Left colon (tissue), 2 donors: ENCODE results near the gene PRR14. TPM values are rescaled to one million over a fixed set of nuclear protein-coding genes. Genes with fewer than 3 reads are reported as not detected.
"Not testable (repeated sequence)": the region's sequence is repeated elsewhere in the genome, so short reads cannot be mapped to it uniquely, and the experiment has no call there.

Experiments
- ATAC-seq: fragments of 200-7000 bp; cut with Tn5 transposase; one replicate; pipeline ENCODE4 v1.9.1; 2020; ENCODE audit warnings: mild to moderate bottlenecking, moderate library complexity
- DNase-seq, 2 donors: peaks; one replicate each; pipeline ENCODE4 v3.0.0-alpha.2; 2020
- intact Hi-C, 2 donors: fragments of 100-400 bp; cut with DNase I in 1 of 2; cut with micrococcal nuclease in 1 of 2; formaldehyde crosslinking; loops; one replicate each; pipeline versions ENCODE4 v1.11.2 to v1.14.0; 2022; cut with DNase I, micrococcal nuclease
- total RNA-seq, 2 donors: library from RNA; stranded (reverse); fragmentation: NEBNext Ultra II Directional; extraction: Animal tissue kit (Norgen Biotek cat#: 25700); gene quantifications; one replicate each; pipeline ENCODE4 v1.2.1, GENCODE V29; 2021
- donor health status: DM: no; HTN: no; CAD: no.
- donor health status: DM: yes; HTN: yes; CAD: no.

Gene PRR14
- total RNA-seq, 2 donors from 2014 or later = 47.6 to 51.0 TPM

GRCh38 chr16:30623536-30624283 is 27.1 kb upstream of the PRR14 start:
- DNase-seq (no peak), ATAC-seq (no peak)
- intact Hi-C loops = no loop called here

- DNase-seq (no peak), ATAC-seq (no peak)
- intact Hi-C loops = loop anchor here in 1 of 2 donors (5.0 kb wide), 1 partner anchor 194 kb away; the partner anchor contains the start of gene DCTPP1
These were observed 24.5 kb upstream of the PRR14 start for GRCh38 chr16:30626236-30626635.

- intact Hi-C loops = loop anchor here in 1 of 2 donors (5.0 kb wide), 1 partner anchor 197 kb away; the partner anchor contains the start of gene DCTPP1
- DNase-seq (peak; percentile 76 to 94), ATAC-seq (peak; percentile 95)
These were observed 21.9 kb upstream of the PRR14 start for GRCh38 chr16:30628628-30629540.

GRCh38 chr16:30632454-30632853 is 18.3 kb upstream of the PRR14 start:
- intact Hi-C loops, DNase-seq, ATAC-seq: not testable (repeated sequence)

- ATAC-seq (no peak), DNase-seq (no peak)
- intact Hi-C loops = no loop called here
These were observed 17.2 kb upstream of the PRR14 start for GRCh38 chr16:30633526-30633925.

GRCh38 chr16:30636599-30636998 is 14.2 kb upstream of the PRR14 start:
- intact Hi-C loops = no loop called here
- ATAC-seq (no peak), DNase-seq (no peak)

GRCh38 chr16:30637139-30637538 is 13.6 kb upstream of the PRR14 start:
- ATAC-seq, intact Hi-C loops, DNase-seq: not testable (repeated sequence)

- DNase-seq (no peak), ATAC-seq (no peak)
- intact Hi-C loops = no loop called here
These were observed 12.8 kb upstream of the PRR14 start for GRCh38 chr16:30637944-30638343.

- DNase-seq (no peak), ATAC-seq (peak; percentile 44)
- intact Hi-C loops = no loop called here
These were observed 9.3 kb upstream of the PRR14 start for GRCh38 chr16:30641378-30641982.

GRCh38 chr16:30644334-30644830 is 6.4 kb upstream of the PRR14 start:
- DNase-seq (no peak), ATAC-seq (no peak)
- intact Hi-C loops = no loop called here

- ATAC-seq (no peak), DNase-seq (no peak)
- intact Hi-C loops = no loop called here
These were observed 5.0 kb upstream of the PRR14 start for GRCh38 chr16:30645727-30646126.

GRCh38 chr16:30647274-30647571 is 3.5 kb upstream of the PRR14 start:
- no peak for ATAC-seq
- intact Hi-C loops = no loop called here
- DNase-seq = no peak

GRCh38 chr16:30649725-30650368 is 913 bp upstream of the PRR14 start:
- ATAC-seq (no peak), DNase-seq (no peak)
- intact Hi-C loops = no loop called here

GRCh38 chr16:30651124-30652004 is 604 bp downstream of the PRR14 start:
- intact Hi-C loops = no loop called here

GRCh38 chr16:30652005-30652296 is 1.2 kb downstream of the PRR14 start:
- intact Hi-C loops = no loop called here
- ATAC-seq (no peak), DNase-seq (no peak)

More at GRCh38 chr16:30651124-30652004, 604 bp downstream of the PRR14 start:
- ATAC-seq = peak; percentile 73
- peak; percentile 62 to 74 for DNase-seq

- intact Hi-C loops = no loop called here
- no peak for ATAC-seq
- DNase-seq = no peak
These were observed 2.0 kb downstream of the PRR14 start for GRCh38 chr16:30652718-30653117.

GRCh38 chr16:30654856-30655255 is 4.1 kb downstream of the PRR14 start:
- no peak for DNase-seq
- intact Hi-C loops = no loop called here
- no peak for ATAC-seq

GRCh38 chr16:30655815-30656347 is 5.1 kb downstream of the PRR14 start:
- intact Hi-C loops = no loop called here
- DNase-seq (no peak), ATAC-seq (no peak)
